Right lobe of liver (tissue), 4 donors: ENCODE results near the gene STAP2.

Source experiments
- POLR2A ChIP-seq: fragments of 450-650 bp; IDR thresholded peaks from one replicate; pipeline ENCODE4 v1.6.1; 2017; ENCODE audit warnings: antibody characterized with exemption, mild to moderate bottlenecking
- TF ChIP-seq, protein P1 (sequence below), 4 donors: fragments of 200-600 bp in 3 of 4; fragments of 450-650 bp in 1 of 4; IDR thresholded peaks; one replicate each; pipeline versions ENCODE4 v1.5.1 to v1.8.0; 2016 to 2022; ENCODE audit warnings: antibody characterized with exemption in 4 of 4, mild to moderate bottlenecking in 2 of 4
- donor health status: DM: no; HTN: no; CAD: no.
- donor health status: DM: no; HTN: no; CAD: no.
- donor health status: DM: no; HTN: yes; CAD: no.

GRCh38 chr19:4358709-4359626 is 20.3 kb upstream of the STAP2 start:
- TF ChIP-seq, protein P1, sequence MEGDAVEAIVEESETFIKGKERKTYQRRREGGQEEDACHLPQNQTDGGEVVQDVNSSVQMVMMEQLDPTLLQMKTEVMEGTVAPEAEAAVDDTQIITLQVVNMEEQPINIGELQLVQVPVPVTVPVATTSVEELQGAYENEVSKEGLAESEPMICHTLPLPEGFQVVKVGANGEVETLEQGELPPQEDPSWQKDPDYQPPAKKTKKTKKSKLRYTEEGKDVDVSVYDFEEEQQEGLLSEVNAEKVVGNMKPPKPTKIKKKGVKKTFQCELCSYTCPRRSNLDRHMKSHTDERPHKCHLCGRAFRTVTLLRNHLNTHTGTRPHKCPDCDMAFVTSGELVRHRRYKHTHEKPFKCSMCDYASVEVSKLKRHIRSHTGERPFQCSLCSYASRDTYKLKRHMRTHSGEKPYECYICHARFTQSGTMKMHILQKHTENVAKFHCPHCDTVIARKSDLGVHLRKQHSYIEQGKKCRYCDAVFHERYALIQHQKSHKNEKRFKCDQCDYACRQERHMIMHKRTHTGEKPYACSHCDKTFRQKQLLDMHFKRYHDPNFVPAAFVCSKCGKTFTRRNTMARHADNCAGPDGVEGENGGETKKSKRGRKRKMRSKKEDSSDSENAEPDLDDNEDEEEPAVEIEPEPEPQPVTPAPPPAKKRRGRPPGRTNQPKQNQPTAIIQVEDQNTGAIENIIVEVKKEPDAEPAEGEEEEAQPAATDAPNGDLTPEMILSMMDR (IDR thresholded peaks at IDR 0.05), result no peak
- TF ChIP-seq POLR2A, result no peak
